HepG2 (cell line): ENCODE data around the gene LAG3. TPM values are rescaled to one million over a fixed set of nuclear protein-coding genes. Genes with fewer than 3 reads are reported as not detected.
A peak's percentile ranks its signal among the peaks of the same experiment; 100 is the strongest.

Source experiments
- BORCS8-MEF2B ChIP-seq: sonication (generic); formaldehyde crosslinking; IDR thresholded peaks from 2 replicates; pipeline ENCODE4 v1.8.0; 2022; ENCODE audit warnings: mild to moderate bottlenecking, missing genetic modification reagents
- ESRRA ChIP-seq: sonication (generic); formaldehyde crosslinking; IDR thresholded peaks from 2 replicates; pipeline ENCODE4 v1.5.1; 2020; ENCODE audit warnings: mild to moderate bottlenecking, low read depth, missing genetic modification reagents
- GFI1 ChIP-seq: sonication (generic); formaldehyde crosslinking; IDR thresholded peaks from 2 replicates; pipeline ENCODE4 v1.5.0; 2020; ENCODE audit warnings: missing genetic modification reagents, mild to moderate bottlenecking, borderline replicate concordance
- HIVEP1 ChIP-seq: sonication (generic); formaldehyde crosslinking; IDR thresholded peaks from 2 replicates; pipeline ENCODE4 v1.4.0; 2020; ENCODE audit warnings: mild to moderate bottlenecking, missing genetic modification reagents
- MTA1 ChIP-seq: sonication (generic); formaldehyde crosslinking; IDR thresholded peaks from 2 replicates; pipeline ENCODE4 v1.4.0; 2020; ENCODE audit warnings: missing genetic modification reagents, mild to moderate bottlenecking, borderline replicate concordance
- NKX3-1 ChIP-seq: sonication (generic); formaldehyde crosslinking; IDR thresholded peaks from 2 replicates; pipeline ENCODE4 v1.5.0; 2020; ENCODE audit warnings: missing genetic modification reagents
- PCBP1 ChIP-seq: fragments of 200-400 bp; formaldehyde crosslinking; IDR thresholded peaks from 2 replicates; pipeline ENCODE4 v1.6.1; 2017; ENCODE audit warnings: mild to moderate bottlenecking, low read depth, low read length, borderline replicate concordance
- PITX1 ChIP-seq: sonication (generic); formaldehyde crosslinking; IDR thresholded peaks from 2 replicates; pipeline ENCODE4 v1.5.1; 2020; ENCODE audit warnings: mild to moderate bottlenecking, missing genetic modification reagents
- SRF ChIP-seq: IDR thresholded peaks from 2 replicates; pipeline ENCODE4 v1.6.1; 2011; ENCODE audit warnings: mild to moderate bottlenecking, low read depth, low read length, moderate library complexity
- TAF15 ChIP-seq: fragments of 200-400 bp; formaldehyde crosslinking; IDR thresholded peaks from one replicate; pipeline ENCODE4 v1.6.1; 2018; ENCODE audit warnings: mild to moderate bottlenecking, low read depth, low read length; ENCODE audit not compliant: poor library complexity, severe bottlenecking
- ZBTB38 ChIP-seq: sonication (generic); formaldehyde crosslinking; IDR thresholded peaks from 2 replicates; pipeline ENCODE4 v1.5.1; 2020; ENCODE audit warnings: mild to moderate bottlenecking, missing genetic modification reagents
- ZNF30 ChIP-seq: sonication (generic); formaldehyde crosslinking; IDR thresholded peaks from 2 replicates; pipeline ENCODE4 v1.5.0; 2020; ENCODE audit warnings: mild to moderate bottlenecking, missing genetic modification reagents
- ZNF567 ChIP-seq: sonication (generic); formaldehyde crosslinking; IDR thresholded peaks from 2 replicates; pipeline ENCODE4 v1.8.1; 2023; ENCODE audit warnings: mild to moderate bottlenecking, missing genetic modification reagents, borderline replicate concordance
- ZNF605 ChIP-seq: sonication (generic); formaldehyde crosslinking; IDR thresholded peaks from 2 replicates; pipeline ENCODE4 v1.8.0; 2022; ENCODE audit warnings: mild to moderate bottlenecking, missing genetic modification reagents
- ZNF629 ChIP-seq: sonication (generic); formaldehyde crosslinking; conservative IDR thresholded peaks from 2 replicates; pipeline ENCODE4 v1.5.0; 2020; ENCODE audit warnings: missing genetic modification reagents
- ZNF646 ChIP-seq: sonication (generic); formaldehyde crosslinking; IDR thresholded peaks from 2 replicates; pipeline ENCODE4 v1.9.0; 2021; ENCODE audit warnings: mild to moderate bottlenecking, missing genetic modification reagents
- polyA plus RNA-seq, 8 experiments: library from polyadenylated mRNA; depleted of rRNA in 3 of 8; stranded (reverse) in 7 of 8; unstranded in 1 of 8; fragments of >200 nt; fragmentation: Illumina TruSeq in 4 of 8; extraction: Trizol in 4 of 8; gene quantifications; 2 replicates each; pipeline versions ENCODE4 v1.2.1 to v1.2.3, GENCODE V29; 2011 to 2016; ENCODE audit warnings: low read depth in 4 of 8, missing spikeins in 1 of 8, mixed read lengths in 1 of 8; ENCODE audit not compliant: insufficient read depth in 1 of 8
- total RNA-seq, 5 experiments: library from RNA; depleted of rRNA; stranded (reverse); fragments of >200 nt; fragmentation: Illumina TruSeq; extraction: Trizol; gene quantifications; 2 replicates each; pipeline ENCODE4 v1.2.3, GENCODE V29; 2016; ENCODE audit warnings: low read depth in 1 of 5
- TF ChIP-seq, protein P1 (sequence below): sonication (generic); formaldehyde crosslinking; IDR thresholded peaks from 2 replicates; pipeline ENCODE4 v1.4.0; 2020; ENCODE audit warnings: mild to moderate bottlenecking, missing genetic modification reagents
- TF ChIP-seq, protein P2 (sequence below): sonication (generic); formaldehyde crosslinking; conservative IDR thresholded peaks from 2 replicates; pipeline ENCODE4 v1.8.0; 2022; ENCODE audit warnings: low read depth, missing genetic modification reagents

Gene LAG3
- total and polyA plus RNA-seq, 2 of the 13 experiments (the other 11 are each of a cell fraction or from before 2014, with no cell fraction given): 0.11 to 0.26 TPM

DNA sequence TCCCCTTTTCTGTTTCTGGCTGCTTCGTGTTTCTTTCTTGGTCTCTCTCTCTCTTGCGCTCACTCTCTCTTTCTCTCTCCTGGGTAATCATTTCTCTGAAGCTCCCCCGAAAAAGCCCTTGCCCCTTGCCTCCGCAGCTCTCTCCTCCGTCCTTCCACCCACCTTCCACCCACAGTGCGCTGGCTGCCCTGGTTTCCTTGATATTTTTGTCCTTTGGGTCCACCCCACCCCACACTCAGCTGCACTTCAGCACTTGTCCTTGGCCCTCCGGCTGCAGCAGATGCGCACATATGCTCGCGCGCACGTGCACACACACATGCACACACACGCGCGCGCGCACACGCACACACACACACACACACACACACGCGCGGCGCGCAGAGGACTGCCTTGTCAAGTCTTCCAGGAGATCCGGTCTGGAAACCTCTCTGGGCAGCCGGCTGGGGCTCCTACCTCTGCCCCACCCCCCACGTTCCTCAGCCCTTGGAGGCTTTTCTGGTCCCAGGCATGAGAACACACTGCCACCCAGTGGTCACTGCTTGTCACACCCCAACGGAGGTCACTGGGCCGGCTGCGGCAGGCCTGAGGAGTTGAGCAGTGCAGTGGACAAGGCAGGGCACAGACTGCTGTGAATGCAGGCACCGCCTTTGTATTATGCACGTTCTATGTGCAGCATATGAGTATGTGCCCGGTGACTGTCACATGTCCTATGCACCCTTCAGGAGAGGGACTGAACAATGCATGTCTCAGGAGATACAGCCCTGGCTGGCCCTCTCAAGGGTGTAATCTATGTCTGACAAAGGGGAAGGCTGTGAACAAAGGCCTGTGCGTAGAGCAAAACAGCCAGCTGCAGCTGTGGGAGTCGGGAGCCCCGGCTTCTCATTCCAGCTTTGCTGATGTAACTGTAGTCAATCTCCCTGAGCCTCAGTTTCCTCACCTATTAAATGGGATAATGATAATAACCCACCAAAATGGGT, 6.5 kb downstream of the LAG3 start (continued):
- TF ChIP-seq, protein P1, sequence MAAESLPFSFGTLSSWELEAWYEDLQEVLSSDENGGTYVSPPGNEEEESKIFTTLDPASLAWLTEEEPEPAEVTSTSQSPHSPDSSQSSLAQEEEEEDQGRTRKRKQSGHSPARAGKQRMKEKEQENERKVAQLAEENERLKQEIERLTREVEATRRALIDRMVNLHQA: no peak
- peak; percentile 78; the same call in 1 of the 2 replicates for TF ChIP-seq HIVEP1 (CRISPR knock-in tag)
- no peak; the same call in 1 of the 2 replicates for TF ChIP-seq ZNF30
- peak; percentile 18 for TF ChIP-seq ZNF605 (CRISPR knock-in tag)
- peak; percentile 84; the same call in 1 of the 2 replicates for TF ChIP-seq PITX1 (CRISPR knock-in tag)
- 0 out of 2 replicates have a peak, but pooled peaks have one; percentile 37 for TF ChIP-seq SRF
- TF ChIP-seq MTA1 (CRISPR knock-in tag): peak; percentile 90; the same call in 1 of the 2 replicates
- peak; percentile 87 for TF ChIP-seq ZBTB38
- peak; percentile 62; the same call in 1 of the 2 replicates for TF ChIP-seq ESRRA
- TF ChIP-seq TAF15: peak; percentile 43
- 0 out of 2 replicates have a peak, but pooled peaks have one; percentile 24 for TF ChIP-seq ZNF567 (CRISPR knock-in tag)
- 0 out of 2 replicates have a peak, but pooled peaks have one; percentile 31 for TF ChIP-seq GFI1 (CRISPR knock-in tag)
- 0 out of 2 replicates have a peak, but pooled peaks have one; percentile 24 for TF ChIP-seq ZNF629
- TF ChIP-seq, protein P2, sequence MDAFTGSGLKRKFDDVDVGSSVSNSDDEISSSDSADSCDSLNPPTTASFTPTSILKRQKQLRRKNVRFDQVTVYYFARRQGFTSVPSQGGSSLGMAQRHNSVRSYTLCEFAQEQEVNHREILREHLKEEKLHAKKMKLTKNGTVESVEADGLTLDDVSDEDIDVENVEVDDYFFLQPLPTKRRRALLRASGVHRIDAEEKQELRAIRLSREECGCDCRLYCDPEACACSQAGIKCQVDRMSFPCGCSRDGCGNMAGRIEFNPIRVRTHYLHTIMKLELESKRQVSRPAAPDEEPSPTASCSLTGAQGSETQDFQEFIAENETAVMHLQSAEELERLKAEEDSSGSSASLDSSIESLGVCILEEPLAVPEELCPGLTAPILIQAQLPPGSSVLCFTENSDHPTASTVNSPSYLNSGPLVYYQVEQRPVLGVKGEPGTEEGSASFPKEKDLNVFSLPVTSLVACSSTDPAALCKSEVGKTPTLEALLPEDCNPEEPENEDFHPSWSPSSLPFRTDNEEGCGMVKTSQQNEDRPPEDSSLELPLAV (CRISPR knock-in tag): no peak
- no peak; the same call in 1 of the 2 replicates for TF ChIP-seq BORCS8-MEF2B (CRISPR knock-in tag)
- TF ChIP-seq NKX3-1 (CRISPR knock-in tag): no peak
- TF ChIP-seq PCBP1: 0 out of 2 replicates have a peak, but pooled peaks have one; percentile 52
- peak; percentile 51; the same call in 1 of the 2 replicates for TF ChIP-seq ZNF646
